ENCODE results near the gene HSD17B4. TPM values are rescaled to one million over a fixed set of nuclear protein-coding genes. Genes with fewer than 3 reads are reported as not detected.
"Not testable (repeated sequence)": the region's sequence is repeated elsewhere in the genome, so short reads cannot be mapped to it uniquely, and the experiment has no call there.

The HSD17B4 gene
- total RNA-seq, 4 donors from 2014 or later: 105 to 224 (median 166) TPM

DNA sequence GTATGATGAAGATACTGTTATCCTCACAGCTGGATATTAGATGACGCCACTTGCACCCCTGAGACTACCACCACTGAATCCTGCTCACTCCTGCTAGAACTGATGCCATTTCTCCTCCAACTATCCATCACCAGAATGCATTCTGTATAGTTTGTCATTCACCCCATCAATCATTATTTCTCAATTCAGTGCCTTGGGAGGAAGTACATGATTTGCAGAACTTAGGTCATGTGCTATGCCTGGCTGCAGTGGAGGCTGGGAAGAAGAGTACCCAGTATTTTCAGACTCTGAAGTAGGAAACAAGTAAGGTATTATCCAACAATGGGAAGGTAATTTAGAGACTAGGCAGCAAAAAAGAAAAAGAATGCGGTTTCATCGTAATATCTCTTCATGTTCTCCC lies 26.2 kb upstream of the HSD17B4 start:
- 94% methylated on average over 2 to 3 of the region's 3 CpGs for WGBS, 2 donors (ENCODE audit: low coverage in 1 of 2)
- no peak for TF ChIP-seq POLR2AphosphoS5 (IDR thresholded peaks at IDR 0.05)
- TF ChIP-seq POLR2A (IDR thresholded peaks at IDR 0.05): no peak
- no peak for TF ChIP-seq EP300 (IDR thresholded peaks at IDR 0.05; ENCODE audit: low read depth)
- TF ChIP-seq, protein P1, sequence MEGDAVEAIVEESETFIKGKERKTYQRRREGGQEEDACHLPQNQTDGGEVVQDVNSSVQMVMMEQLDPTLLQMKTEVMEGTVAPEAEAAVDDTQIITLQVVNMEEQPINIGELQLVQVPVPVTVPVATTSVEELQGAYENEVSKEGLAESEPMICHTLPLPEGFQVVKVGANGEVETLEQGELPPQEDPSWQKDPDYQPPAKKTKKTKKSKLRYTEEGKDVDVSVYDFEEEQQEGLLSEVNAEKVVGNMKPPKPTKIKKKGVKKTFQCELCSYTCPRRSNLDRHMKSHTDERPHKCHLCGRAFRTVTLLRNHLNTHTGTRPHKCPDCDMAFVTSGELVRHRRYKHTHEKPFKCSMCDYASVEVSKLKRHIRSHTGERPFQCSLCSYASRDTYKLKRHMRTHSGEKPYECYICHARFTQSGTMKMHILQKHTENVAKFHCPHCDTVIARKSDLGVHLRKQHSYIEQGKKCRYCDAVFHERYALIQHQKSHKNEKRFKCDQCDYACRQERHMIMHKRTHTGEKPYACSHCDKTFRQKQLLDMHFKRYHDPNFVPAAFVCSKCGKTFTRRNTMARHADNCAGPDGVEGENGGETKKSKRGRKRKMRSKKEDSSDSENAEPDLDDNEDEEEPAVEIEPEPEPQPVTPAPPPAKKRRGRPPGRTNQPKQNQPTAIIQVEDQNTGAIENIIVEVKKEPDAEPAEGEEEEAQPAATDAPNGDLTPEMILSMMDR (IDR thresholded peaks at IDR 0.05): no peak
- in situ Hi-C loops (cut with MboI; ENCODE audit: low pct_ligation_motif_present in 1 of 4, low pct_unique_long_range_greater_than_20kb in 1 of 4, low sequenced_read_pairs in 3 of 4) (no loop called here), intact Hi-C loops (cut with DNase I; ENCODE audit: low total_unique reads) (no loop called here)
- H3K27ac ChIP-seq: no peak overlapping the region
- peaks cover 0 to 20% (median 5%) of the 10 kb centered on the region in 4 donors for H3K4me1 ChIP-seq
- no peaks in the 10 kb centered on the region for H3K9me3 ChIP-seq
- H3K4me3 ChIP-seq: no peak overlapping the region
- no peaks in the 10 kb centered on the region for H3K36me3 ChIP-seq
- H3K27me3 ChIP-seq: no peaks in the 10 kb centered on the region
- DNase-seq: no peak

DNA sequence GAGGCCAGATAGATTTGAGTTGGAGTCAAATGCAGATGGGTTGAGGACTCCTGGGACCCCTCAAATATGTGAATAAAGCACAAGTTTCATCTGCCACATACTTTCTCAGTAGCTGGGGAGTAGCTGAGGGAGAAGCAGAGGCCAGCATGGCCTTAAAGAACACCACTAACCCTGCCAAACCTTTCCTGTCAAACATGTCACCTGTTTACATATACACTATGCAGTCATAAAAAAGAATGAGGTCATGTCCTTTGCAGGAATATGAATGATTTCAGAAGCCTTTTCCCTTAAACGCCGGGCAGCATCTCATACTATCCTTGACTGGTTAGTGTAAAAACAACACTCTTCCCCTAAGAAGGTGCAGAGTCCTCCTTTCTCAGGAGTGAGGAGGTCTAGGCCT lies 25.2 kb upstream of the HSD17B4 start:
- Histone ChIP-seq H3K36me3 (no peaks in the 10 kb centered on the region), H3K4me3 (no peak overlapping the region), H3K9me3 (no peaks in the 10 kb centered on the region), H3K4me1 (peaks cover 0 to 20% (median 5%) of the 10 kb centered on the region in 4 donors), H3K27me3 (no peaks in the 10 kb centered on the region), H3K27ac (peak overlapping the region in 3 of 4 donors; percentile 10 to 26 (median 12))
- DNase-seq: no peak
- WGBS, 2 donors (ENCODE audit: low coverage in 1 of 2): 20 to 42% methylated on average over 1 to 2 of the region's 2 CpGs
- intact Hi-C loops (cut with DNase I; ENCODE audit: low total_unique reads): no loop called here
- in situ Hi-C loops (cut with MboI; ENCODE audit: low pct_ligation_motif_present in 1 of 4, low pct_unique_long_range_greater_than_20kb in 1 of 4, low sequenced_read_pairs in 3 of 4): no loop called here
- TF ChIP-seq EP300 (IDR thresholded peaks at IDR 0.05; ENCODE audit: low read depth) (peak; percentile 81), POLR2AphosphoS5 (IDR thresholded peaks at IDR 0.05) (peak; percentile 47 to 75 (median 57)), POLR2A (IDR thresholded peaks at IDR 0.05) (no peak)

DNA sequence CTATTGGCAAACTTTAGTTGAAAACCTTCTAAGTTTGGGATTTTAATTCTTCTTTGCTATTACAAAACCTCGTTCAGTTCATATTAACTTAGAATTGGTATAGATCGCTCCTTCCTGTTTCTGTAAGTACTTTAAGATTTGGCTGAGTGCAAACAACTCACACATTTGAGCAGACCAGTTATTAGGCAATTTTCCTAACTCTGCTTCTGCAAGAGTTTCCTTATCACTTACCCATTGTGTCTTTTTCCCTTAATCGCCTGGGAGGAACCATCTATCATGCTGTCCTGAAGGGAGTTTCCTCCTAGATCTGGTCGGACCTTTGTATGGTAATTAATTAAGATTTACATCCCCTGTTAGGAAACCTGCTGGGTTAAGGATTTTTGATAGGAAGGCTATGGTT lies 24.7 kb upstream of the HSD17B4 start:
- H3K27me3 ChIP-seq; DNase-seq; intact Hi-C loops (cut with DNase I; ENCODE audit: low total_unique reads); in situ Hi-C loops (cut with MboI; ENCODE audit: low pct_ligation_motif_present in 1 of 4, low pct_unique_long_range_greater_than_20kb in 1 of 4, low sequenced_read_pairs in 3 of 4); H3K4me3 ChIP-seq; H3K9me3 ChIP-seq; H3K36me3 ChIP-seq: not testable (repeated sequence)
- Histone ChIP-seq H3K4me1 (peaks cover 0 to 20% (median 5%) of the 10 kb centered on the region in 4 donors), H3K27ac (peak overlapping the region in 3 of 4 donors; percentile 10 to 26 (median 12))
- 54 to 58% methylated on average over 3 to 4 of the region's 4 CpGs for WGBS, 2 donors (ENCODE audit: low coverage in 1 of 2)

DNA sequence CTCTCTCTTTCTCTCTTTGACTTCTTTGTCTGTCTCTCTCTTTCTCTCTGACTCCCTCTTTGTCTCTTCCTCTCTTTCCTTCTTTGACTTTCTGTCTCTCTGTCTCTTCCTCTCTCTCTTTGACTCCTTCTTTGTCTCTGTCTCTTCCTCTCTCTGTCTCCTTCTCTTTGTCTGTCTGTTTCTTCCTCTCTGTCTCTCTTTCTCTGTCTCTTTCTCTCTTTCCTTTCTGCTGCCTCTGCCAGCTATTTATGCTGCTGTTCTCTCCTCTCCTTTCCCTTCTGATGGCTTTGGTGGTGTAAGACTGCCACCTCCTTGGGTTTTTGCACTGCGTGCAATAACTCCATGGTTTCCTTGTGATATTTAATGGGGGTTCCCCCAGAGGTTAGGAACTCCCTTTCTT lies 24.1 kb upstream of the HSD17B4 start:
- H3K36me3 ChIP-seq; H3K27me3 ChIP-seq; intact Hi-C loops (cut with DNase I; ENCODE audit: low total_unique reads); in situ Hi-C loops (cut with MboI; ENCODE audit: low pct_ligation_motif_present in 1 of 4, low pct_unique_long_range_greater_than_20kb in 1 of 4, low sequenced_read_pairs in 3 of 4); H3K27ac ChIP-seq; DNase-seq; H3K4me3 ChIP-seq; H3K9me3 ChIP-seq: not testable (repeated sequence)
- 76% methylated on average over 1 of the region's 1 CpG; no CpG with 5 or more reads in 1 of the 2 donors for WGBS, 2 donors (ENCODE audit: low coverage in 1 of 2)
- H3K4me1 ChIP-seq: peaks cover 0 to 20% (median 5%) of the 10 kb centered on the region in 4 donors

DNA sequence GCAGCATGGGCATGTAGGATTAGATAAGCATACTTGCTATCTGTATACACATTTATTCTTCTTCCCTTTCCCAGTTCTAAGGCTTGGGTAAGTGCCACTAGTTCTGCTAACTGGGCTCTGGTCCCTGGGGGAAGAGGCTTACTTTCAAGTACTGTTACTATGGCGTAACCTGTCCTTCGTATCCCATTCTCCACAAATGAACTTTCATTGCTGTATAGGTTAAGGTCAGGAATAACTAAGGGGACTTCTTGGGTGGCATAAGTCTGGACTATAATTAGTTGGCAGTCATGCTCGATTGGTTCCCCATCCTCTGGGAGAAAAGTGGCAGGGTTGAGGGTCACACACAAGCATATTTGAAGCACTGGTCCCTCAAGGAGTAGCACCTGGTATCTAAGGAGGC lies 23.7 kb upstream of the HSD17B4 start:
- H3K4me3 ChIP-seq; H3K36me3 ChIP-seq; H3K9me3 ChIP-seq; H3K27me3 ChIP-seq; H3K27ac ChIP-seq; intact Hi-C loops (cut with DNase I; ENCODE audit: low total_unique reads); DNase-seq; in situ Hi-C loops (cut with MboI; ENCODE audit: low pct_ligation_motif_present in 1 of 4, low pct_unique_long_range_greater_than_20kb in 1 of 4, low sequenced_read_pairs in 3 of 4): not testable (repeated sequence)
- H3K4me1 ChIP-seq: peaks cover 0 to 20% (median 5%) of the 10 kb centered on the region in 4 donors
- 89 to 100% methylated on average over 2 to 3 of the region's 3 CpGs for WGBS, 2 donors (ENCODE audit: low coverage in 1 of 2)

DNA sequence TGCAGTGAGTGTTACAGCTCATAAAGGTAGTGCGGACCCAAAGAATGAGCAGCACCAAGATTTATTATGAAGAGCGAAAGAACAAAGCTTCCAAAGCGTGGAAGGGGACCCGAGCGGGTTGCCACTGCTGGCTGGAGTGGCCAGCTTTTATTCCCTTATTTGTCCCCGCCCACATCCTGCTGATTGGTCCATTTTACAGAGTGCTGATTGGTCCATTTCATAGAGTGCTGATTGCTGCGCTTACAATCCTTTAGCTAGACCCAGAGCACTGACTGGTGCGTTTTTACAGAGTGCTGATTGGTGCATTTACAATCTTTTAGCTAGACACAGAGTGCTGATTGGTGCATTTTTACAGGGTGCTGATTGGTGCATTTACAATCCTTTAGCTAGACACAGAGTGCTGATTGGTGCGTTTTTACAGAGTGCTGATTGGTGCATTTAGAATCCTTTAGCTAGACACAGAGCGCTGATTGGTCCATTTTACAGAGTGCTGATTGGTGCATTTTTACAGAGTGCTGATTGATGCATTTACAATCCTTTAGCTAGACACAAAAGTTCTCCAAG lies 19.5 kb upstream of the HSD17B4 start:
- WGBS, 2 donors (ENCODE audit: low coverage in 1 of 2): 92 to 100% methylated on average over 2 to 10 of the region's 10 CpGs
- intact Hi-C loops (cut with DNase I; ENCODE audit: low total_unique reads); DNase-seq; in situ Hi-C loops (cut with MboI; ENCODE audit: low pct_ligation_motif_present in 1 of 4, low pct_unique_long_range_greater_than_20kb in 1 of 4, low sequenced_read_pairs in 3 of 4); H3K9me3 ChIP-seq; H3K36me3 ChIP-seq; H3K27ac ChIP-seq; H3K4me1 ChIP-seq; H3K4me3 ChIP-seq; H3K27me3 ChIP-seq: not testable (repeated sequence)

Measured in transverse colon (tissue), 4 donors.